KOPT-K1 (cell line): ENCODE results near the gene MCTP1.
"Not testable (repeated sequence)": the region's sequence is repeated elsewhere in the genome, so short reads cannot be mapped to it uniquely, and the experiment has no call there.

Experiments used
- H3K27ac ChIP-seq: fragments of 200-600 bp; sonication (generic); 2 replicates; pipeline ENCODE4 v1.5.1; 2016; ENCODE audit warnings: antibody characterized with exemption, mild to moderate bottlenecking, low read depth, low read length; ENCODE audit not compliant: poor library complexity, severe bottlenecking
- H3K36me3 ChIP-seq: fragments of 200-600 bp; sonication (generic); 2 replicates; pipeline ENCODE4 v1.5.1; 2017; ENCODE audit warnings: antibody characterized with exemption, mild to moderate bottlenecking, low read length, moderate library complexity; ENCODE audit not compliant: insufficient read depth
- H3K9me3 ChIP-seq: fragments of 200-600 bp; sonication (generic); 2 replicates; pipeline ENCODE4 v1.5.1; 2017; ENCODE audit warnings: antibody characterized with exemption, low read length, mild to moderate bottlenecking; ENCODE audit not compliant: insufficient read depth, poor library complexity, severe bottlenecking

The MCTP1 gene

DNA sequence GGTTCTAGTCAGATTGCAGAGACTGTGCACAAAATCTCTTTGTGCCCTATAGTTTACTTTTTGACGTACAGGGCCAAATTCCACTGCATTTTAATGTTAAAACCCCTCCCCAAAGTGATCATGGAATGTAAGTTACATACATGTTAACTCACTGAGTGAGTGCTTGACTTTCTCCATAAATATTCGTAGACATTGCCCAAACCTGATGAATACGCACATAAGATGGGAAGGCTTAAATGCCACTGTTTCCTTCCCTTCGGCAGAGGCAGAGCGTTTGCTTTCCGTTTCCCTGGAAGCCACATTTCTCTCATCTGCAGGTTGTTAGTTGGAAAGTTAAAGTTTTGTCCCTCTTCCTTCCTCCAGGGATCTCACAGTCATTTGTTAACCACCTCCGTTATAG, 286.2 kb downstream of the MCTP1 start:
- H3K9me3 ChIP-seq = no peaks in the 10 kb centered on the region
- H3K36me3 ChIP-seq = no peaks in the 10 kb centered on the region
- no peak overlapping the region for H3K27ac ChIP-seq

GRCh38 chr5:94994537-94994936, 290.4 kb downstream of the MCTP1 start:
- H3K27ac ChIP-seq, H3K9me3 ChIP-seq, H3K36me3 ChIP-seq: not testable (repeated sequence)

DNA sequence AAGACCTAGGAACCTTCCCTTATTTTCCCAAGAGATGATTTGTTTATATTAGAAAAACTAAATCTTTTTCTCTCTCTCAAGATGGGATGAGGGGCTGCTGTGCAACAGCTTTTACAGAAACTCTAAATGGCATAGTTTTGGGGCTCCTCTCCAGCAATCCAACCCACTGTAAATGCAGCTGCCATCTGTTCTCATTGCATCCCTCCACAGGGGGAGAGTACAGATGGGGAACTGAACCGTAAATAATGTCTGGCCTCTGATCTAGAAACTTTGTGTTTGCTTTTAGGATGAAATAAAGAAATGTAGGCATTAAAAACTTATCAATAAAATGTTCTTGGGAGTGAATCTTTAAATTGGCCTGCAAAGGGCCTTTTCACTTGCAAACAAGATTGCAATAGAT, 291.4 kb downstream of the MCTP1 start:
- H3K9me3 ChIP-seq = no peaks in the 10 kb centered on the region
- H3K27ac ChIP-seq = no peak overlapping the region

DNA sequence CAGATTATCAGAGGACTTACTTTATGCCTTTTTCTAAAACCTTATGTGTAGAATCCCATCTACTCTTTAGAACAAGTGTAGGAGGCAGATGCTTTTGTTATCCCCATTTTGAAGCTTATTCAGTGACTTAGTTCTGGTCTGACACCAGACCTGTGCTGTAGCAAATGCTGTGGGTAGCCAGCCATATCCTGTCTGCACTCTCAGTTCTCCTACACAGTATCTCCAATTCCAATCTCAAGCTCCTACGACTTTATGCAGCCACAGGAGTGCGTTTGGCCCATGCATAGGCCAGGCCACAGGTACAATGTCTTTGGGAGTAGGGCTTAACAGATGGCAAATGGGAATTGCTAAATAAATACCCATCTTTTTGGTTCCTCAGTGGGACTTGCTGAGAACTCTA, 292.6 kb downstream of the MCTP1 start:
- Histone ChIP-seq H3K9me3 (no peaks in the 10 kb centered on the region), H3K36me3 (no peaks in the 10 kb centered on the region), H3K27ac (no peak overlapping the region)

More for the DNA sequence above, 291.4 kb downstream of the MCTP1 start:
- no peaks in the 10 kb centered on the region for H3K36me3 ChIP-seq

DNA sequence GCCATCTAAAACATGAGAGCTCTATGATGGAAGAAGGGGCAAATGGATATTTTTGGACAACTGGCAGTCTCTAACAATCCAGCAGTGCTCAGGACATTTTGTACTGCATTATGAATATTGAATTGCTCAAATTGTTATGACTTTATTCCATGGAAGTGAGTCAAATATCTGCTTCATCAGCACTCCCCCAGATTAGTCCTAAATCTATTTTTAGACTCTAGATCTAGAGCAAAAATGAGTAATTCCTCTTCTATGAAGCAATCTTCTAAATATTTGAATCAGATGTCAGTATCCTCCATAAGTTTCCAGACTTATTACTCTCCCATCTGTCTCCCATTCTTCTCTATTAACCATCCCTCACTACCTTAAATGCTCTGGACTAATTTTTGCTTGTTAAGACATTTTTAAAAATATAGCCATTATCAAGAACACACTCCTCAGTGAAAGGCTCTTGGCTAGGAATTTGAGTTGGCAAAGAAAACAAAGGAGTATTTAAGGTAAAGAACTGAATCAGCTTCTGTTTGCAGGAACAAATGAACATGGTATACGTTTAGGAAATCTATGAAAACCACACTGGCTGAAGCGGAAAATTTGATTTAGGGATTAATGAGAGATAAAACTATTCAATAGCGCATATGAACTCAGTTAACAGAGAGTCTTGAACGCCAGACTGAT, 300.9 kb downstream of the MCTP1 start:
- H3K27ac ChIP-seq = no peak overlapping the region
- no peaks in the 10 kb centered on the region for H3K36me3 ChIP-seq
- H3K9me3 ChIP-seq = no peaks in the 10 kb centered on the region

DNA sequence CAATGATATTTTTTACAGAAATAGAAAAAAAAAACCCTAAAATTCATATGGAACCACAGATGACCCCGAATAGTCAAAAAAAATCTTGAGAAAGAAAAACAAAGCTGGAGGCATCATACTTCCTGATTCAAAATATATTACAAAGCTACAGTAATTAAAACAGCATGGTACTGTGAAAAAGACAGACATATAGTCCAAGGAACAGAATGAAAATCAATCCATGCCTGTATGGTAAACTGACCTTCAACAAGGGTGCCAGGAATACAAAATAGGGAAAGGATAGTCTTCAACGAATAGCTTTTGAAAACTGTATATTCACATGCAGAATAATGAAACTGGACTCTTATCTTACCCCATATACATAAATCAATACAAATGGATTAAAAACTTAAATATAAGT, 307.5 kb downstream of the MCTP1 start:
- H3K36me3 ChIP-seq = no peaks in the 10 kb centered on the region
- peaks cover 8% of the 10 kb centered on the region for H3K9me3 ChIP-seq
- no peak overlapping the region for H3K27ac ChIP-seq

GRCh38 chr5:94976853-94977252, 308.0 kb downstream of the MCTP1 start:
- H3K36me3 ChIP-seq = no peaks in the 10 kb centered on the region
- H3K27ac ChIP-seq = no peak overlapping the region
- peaks cover 8% of the 10 kb centered on the region for H3K9me3 ChIP-seq

DNA sequence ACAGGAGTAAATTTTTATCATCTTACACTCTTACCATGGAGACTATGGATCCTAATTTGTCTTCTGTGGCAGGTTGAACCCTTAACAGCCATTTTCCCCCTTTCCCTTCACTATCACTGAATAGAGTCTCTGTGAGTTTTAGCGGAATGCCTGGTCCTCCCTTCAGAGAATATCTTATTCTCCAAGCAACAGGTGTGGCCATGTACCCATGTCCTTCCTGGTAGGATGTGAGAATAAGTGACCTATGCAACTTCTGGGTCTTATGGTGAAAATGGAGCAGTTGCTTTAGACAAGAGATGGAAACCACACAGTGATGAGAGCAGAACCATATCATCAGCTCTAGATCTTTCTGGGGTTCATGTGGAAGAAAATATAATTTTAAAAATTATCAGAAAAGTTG, 312.6 kb downstream of the MCTP1 start:
- H3K9me3 ChIP-seq = peaks cover under 1% of the 10 kb centered on the region
- no peak overlapping the region for H3K27ac ChIP-seq
- H3K36me3 ChIP-seq = no peaks in the 10 kb centered on the region

DNA sequence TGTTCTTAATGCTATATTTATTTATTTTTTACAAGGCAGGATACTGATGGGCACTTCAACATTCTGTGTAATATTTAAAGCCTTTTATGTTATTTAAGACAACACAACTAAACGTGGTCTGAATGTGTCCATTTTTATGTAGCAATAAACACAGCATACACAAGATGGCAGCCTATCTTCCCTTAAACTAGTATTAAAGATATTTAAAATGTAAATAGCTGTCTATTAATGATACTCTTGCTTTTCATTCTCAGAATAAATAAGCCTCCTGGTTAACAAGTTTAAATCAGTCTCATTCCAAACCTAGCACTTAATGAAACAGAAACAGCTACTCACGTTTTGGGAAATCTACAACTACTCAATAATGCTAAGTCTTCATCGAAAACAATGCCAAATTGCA, 315.7 kb downstream of the MCTP1 start:
- Histone ChIP-seq H3K9me3 (no peaks in the 10 kb centered on the region), H3K36me3 (no peaks in the 10 kb centered on the region), H3K27ac (no peak overlapping the region)

GRCh38 chr5:94968507-94969095, 316.3 kb downstream of the MCTP1 start:
- H3K27ac ChIP-seq = no peak overlapping the region
- H3K9me3 ChIP-seq = no peaks in the 10 kb centered on the region
- no peaks in the 10 kb centered on the region for H3K36me3 ChIP-seq

- no peaks in the 10 kb centered on the region for H3K36me3 ChIP-seq
- no peak overlapping the region for H3K27ac ChIP-seq
These were observed 317.4 kb downstream of the MCTP1 start for GRCh38 chr5:94967525-94967924.

DNA sequence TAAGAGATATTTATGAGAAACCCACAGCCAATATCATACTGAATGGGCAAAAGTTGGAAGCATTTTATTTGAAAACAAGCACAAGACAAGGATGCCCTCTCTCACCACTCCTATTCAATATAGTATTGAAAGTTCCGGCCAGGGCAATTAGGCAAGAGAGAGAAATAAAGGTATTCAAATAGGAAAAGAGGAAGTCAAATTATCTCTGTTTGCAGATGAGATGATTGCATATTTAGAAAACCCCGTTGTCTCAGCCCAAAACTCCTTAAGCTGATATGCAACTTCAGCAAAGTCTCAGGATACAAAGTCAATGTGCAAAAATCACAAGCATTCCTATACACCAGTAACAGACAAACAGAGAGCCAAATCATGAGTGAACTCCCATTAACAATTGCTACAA, 325.6 kb downstream of the MCTP1 start:
- not testable (repeated sequence) for H3K9me3 ChIP-seq, H3K27ac ChIP-seq, H3K36me3 ChIP-seq

More at GRCh38 chr5:94967525-94967924, 317.4 kb downstream of the MCTP1 start:
- H3K9me3 ChIP-seq = no peaks in the 10 kb centered on the region

- H3K27ac ChIP-seq = no peak overlapping the region
- H3K9me3 ChIP-seq = no peaks in the 10 kb centered on the region
- H3K36me3 ChIP-seq = no peaks in the 10 kb centered on the region
These were observed 339.2 kb downstream of the MCTP1 start for GRCh38 chr5:94945656-94946055.

DNA sequence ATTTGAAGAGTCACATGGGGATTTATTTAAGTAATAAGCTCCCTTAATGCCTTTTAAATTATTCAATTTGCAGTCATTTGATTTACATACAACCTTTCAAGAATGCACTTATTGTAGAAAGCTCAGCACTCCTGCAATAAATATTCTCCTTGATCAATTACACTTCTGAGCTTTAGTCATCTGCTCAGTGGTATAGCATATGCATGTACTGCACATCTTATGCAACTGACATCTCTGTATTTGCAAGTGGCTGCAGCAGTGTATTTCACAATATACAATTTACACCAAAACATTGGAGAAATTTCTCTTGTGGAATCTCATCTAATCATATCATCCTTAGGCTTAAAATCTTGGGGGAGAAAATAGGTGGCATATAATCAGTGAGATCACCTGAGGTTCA, 340.7 kb downstream of the MCTP1 start:
- Histone ChIP-seq H3K27ac (no peak overlapping the region), H3K36me3 (no peaks in the 10 kb centered on the region), H3K9me3 (no peaks in the 10 kb centered on the region)

GRCh38 chr5:94941122-94941755, 343.7 kb downstream of the MCTP1 start:
- no peak overlapping the region for H3K27ac ChIP-seq
- H3K9me3 ChIP-seq = no peaks in the 10 kb centered on the region
- no peaks in the 10 kb centered on the region for H3K36me3 ChIP-seq

GRCh38 chr5:94932259-94932658, 352.6 kb downstream of the MCTP1 start:
- H3K27ac ChIP-seq = no peak overlapping the region
- H3K9me3 ChIP-seq = no peaks in the 10 kb centered on the region
- H3K36me3 ChIP-seq = no peaks in the 10 kb centered on the region
